ENCODE data around the gene SOX6. TPM values are rescaled to one million over a fixed set of nuclear protein-coding genes. Genes with fewer than 3 reads are reported as not detected.
"Not testable (repeated sequence)": the region's sequence is repeated elsewhere in the genome, so short reads cannot be mapped to it uniquely, and the experiment has no call there.

Gene SOX6
- polyA plus RNA-seq, 1 experiment, result 6.0 TPM

GRCh38 chr11:16034074-16034473 is 322.3 kb downstream of the SOX6 start:
- no peaks in the 10 kb centered on the region for H3K27me3 ChIP-seq (ENCODE audit: control insufficient read depth, insufficient read depth, low read length)
- no peak overlapping the region for H3K27ac ChIP-seq (ENCODE audit: low read depth, low read length)
- no peaks in the 10 kb centered on the region for H3K9me3 ChIP-seq (ENCODE audit: control insufficient read depth, insufficient read depth, low read length)
- CTCF ChIA-PET, result no interaction called here
- no peak for DNase-seq (ENCODE audit: low read depth, low spot score)
- TF ChIP-seq CTCF (IDR thresholded peaks at IDR 0.05; ENCODE audit: low read depth, low read length), result no peak
- H3K4me3 ChIP-seq (ENCODE audit: low read depth, low read length), result no peak overlapping the region
- POLR2A ChIA-PET, result no interaction called here

DNA sequence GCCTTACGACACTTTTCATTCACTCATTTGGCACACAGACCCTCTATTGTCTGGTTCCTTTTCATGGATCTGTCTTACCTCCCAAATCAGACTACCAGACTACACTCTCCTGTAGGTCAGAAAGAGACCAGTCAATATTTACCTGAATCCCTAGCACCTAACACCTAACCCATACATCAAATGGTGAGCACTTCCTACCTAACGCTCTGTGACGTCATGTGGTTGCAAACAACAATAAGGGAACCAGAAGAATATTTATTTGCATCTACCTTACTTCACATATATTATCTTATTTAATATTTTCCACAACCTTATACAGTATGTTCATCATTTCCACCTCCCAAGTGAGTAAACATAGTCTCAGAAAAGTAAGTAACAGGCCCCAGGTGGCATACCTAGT is 323.4 kb downstream of the SOX6 start:
- Histone ChIP-seq H3K4me3 (ENCODE audit: low read depth, low read length) (no peak overlapping the region), H3K27ac (ENCODE audit: low read depth, low read length) (no peak overlapping the region), H3K27me3 (ENCODE audit: control insufficient read depth, insufficient read depth, low read length) (no peaks in the 10 kb centered on the region), H3K9me3 (ENCODE audit: control insufficient read depth, insufficient read depth, low read length) (no peaks in the 10 kb centered on the region)
- POLR2A ChIA-PET, result no interaction called here
- CTCF ChIA-PET, result no interaction called here
- no peak for TF ChIP-seq CTCF (IDR thresholded peaks at IDR 0.05; ENCODE audit: low read depth, low read length)
- no peak for DNase-seq (ENCODE audit: low read depth, low spot score)

- no peak for TF ChIP-seq CTCF (IDR thresholded peaks at IDR 0.05; ENCODE audit: low read depth, low read length)
- H3K27ac ChIP-seq (ENCODE audit: low read depth, low read length), result no peak overlapping the region
- ChIA-PET CTCF (interaction anchor here (1.0 to 1.2 kb wide), 3 partner anchors 10 to 582 kb away, joined by 3 to 6 read pairs (median 3); no protein-coding TSS in a partner anchor), POLR2A (no interaction called here)
- H3K9me3 ChIP-seq (ENCODE audit: control insufficient read depth, insufficient read depth, low read length), result no peaks in the 10 kb centered on the region
- no peak for DNase-seq (ENCODE audit: low read depth, low spot score)
- no peak overlapping the region for H3K4me3 ChIP-seq (ENCODE audit: low read depth, low read length)
- no peaks in the 10 kb centered on the region for H3K27me3 ChIP-seq (ENCODE audit: control insufficient read depth, insufficient read depth, low read length)
These were observed 325.1 kb downstream of the SOX6 start for GRCh38 chr11:16031210-16031609.

- H3K27me3 ChIP-seq (ENCODE audit: control insufficient read depth, insufficient read depth, low read length), result no peaks in the 10 kb centered on the region
- no peak overlapping the region for H3K27ac ChIP-seq (ENCODE audit: low read depth, low read length)
- DNase-seq (ENCODE audit: low read depth, low spot score), result no peak
- H3K4me3 ChIP-seq (ENCODE audit: low read depth, low read length), result no peak overlapping the region
- H3K9me3 ChIP-seq (ENCODE audit: control insufficient read depth, insufficient read depth, low read length), result no peaks in the 10 kb centered on the region
- TF ChIP-seq CTCF (IDR thresholded peaks at IDR 0.05; ENCODE audit: low read depth, low read length), result no peak
- POLR2A ChIA-PET, result no interaction called here
- CTCF ChIA-PET, result interaction anchor here (0.6 to 1.2 kb wide), 5 partner anchors 11 to 583 kb away, joined by 3 to 6 read pairs (median 3); no protein-coding TSS in a partner anchor
These were observed 325.7 kb downstream of the SOX6 start for GRCh38 chr11:16030664-16031063.

DNA sequence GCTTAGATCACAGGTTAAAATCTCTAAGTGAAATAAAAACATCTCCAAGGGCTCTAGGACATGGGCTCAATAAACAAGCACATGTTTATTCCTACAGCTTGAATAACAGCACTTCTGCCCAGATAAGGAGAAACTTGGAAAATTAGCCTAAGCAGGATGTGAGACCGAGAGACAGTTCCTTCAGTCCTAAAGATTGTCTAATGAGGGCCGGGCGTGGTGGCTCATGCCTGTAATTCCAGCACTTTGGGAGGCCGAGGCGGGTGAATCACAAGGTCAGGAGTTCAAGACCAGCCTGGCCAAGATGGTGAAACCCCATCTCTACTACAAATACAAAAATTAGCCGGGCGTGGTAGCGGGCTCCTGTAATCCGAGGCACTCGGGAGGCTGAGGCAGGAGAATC is 327.2 kb downstream of the SOX6 start:
- H3K4me3 ChIP-seq (ENCODE audit: low read depth, low read length); H3K27ac ChIP-seq (ENCODE audit: low read depth, low read length); DNase-seq (ENCODE audit: low read depth, low spot score); H3K27me3 ChIP-seq (ENCODE audit: control insufficient read depth, insufficient read depth, low read length); POLR2A ChIA-PET; CTCF ChIA-PET; H3K9me3 ChIP-seq (ENCODE audit: control insufficient read depth, insufficient read depth, low read length): not testable (repeated sequence)

DNA sequence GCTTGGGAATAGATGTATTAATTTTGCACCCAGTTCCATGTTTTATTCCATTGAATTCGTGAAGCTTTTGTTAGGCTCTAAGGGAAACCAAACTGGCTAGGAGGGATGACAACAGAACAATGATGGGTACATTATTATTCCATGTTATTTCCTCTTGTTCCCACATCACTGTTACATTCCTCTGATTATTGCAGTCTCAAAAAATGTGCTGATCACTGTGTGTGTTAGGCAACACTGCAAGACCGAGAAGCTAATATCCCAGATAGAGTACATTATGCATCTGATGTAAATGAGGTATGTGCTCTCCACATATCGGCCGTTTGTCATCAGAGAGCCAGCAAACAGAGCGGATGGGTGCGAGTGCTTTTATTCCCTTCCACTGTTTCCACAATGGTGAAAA is 327.9 kb downstream of the SOX6 start:
- H3K27me3 ChIP-seq (ENCODE audit: control insufficient read depth, insufficient read depth, low read length), result no peaks in the 10 kb centered on the region
- H3K27ac ChIP-seq (ENCODE audit: low read depth, low read length), result no peak overlapping the region
- ChIA-PET POLR2A (no interaction called here), CTCF (no interaction called here)
- no peak for TF ChIP-seq CTCF (IDR thresholded peaks at IDR 0.05; ENCODE audit: low read depth, low read length)
- no peaks in the 10 kb centered on the region for H3K9me3 ChIP-seq (ENCODE audit: control insufficient read depth, insufficient read depth, low read length)
- H3K4me3 ChIP-seq (ENCODE audit: low read depth, low read length), result no peak overlapping the region
- no peak for DNase-seq (ENCODE audit: low read depth, low spot score)

Measured in AG04450 (cell line).